ENCODE data around the gene CA11.
A peak's percentile ranks its signal among the peaks of the same experiment; 100 is the strongest.

The CA11 gene

GRCh38 chr19:48676887-48677286 is 30.9 kb upstream of the CA11 start:
- Histone ChIP-seq H3K36me3 (ENCODE audit: insufficient read depth, low read length) (no peaks in the 10 kb centered on the region), H3K4me3 (ENCODE audit: low read depth, low read length, poor library complexity, severe bottlenecking) (no peak overlapping the region), H3K9me3 (ENCODE audit: low read length) (no peaks in the 10 kb centered on the region), H4K20me1 (ENCODE audit: insufficient read depth, low read length) (no peaks in the 10 kb centered on the region), H2AFZ (ENCODE audit: low read length) (no peak overlapping the region), H3K9ac (ENCODE audit: low read length) (no peak overlapping the region), H3K9me2 (ENCODE audit: low read depth, low read length) (no peaks in the 10 kb centered on the region), H3K79me2 (ENCODE audit: insufficient read depth, low read length) (no peaks in the 10 kb centered on the region), H3K4me2 (ENCODE audit: low read length) (no peak overlapping the region), H3K27ac (ENCODE audit: low read depth, low read length, poor library complexity, severe bottlenecking) (no peak overlapping the region), H3F3A (ENCODE audit: insufficient read depth, low read length) (no peaks in the 10 kb centered on the region), H3K4me1 (ENCODE audit: insufficient read depth, low read length, severe bottlenecking) (peaks cover 6% of the 10 kb centered on the region), H3K27me3 (ENCODE audit: insufficient read depth, low read length) (0 out of 2 replicates have a peak, but pooled peaks cover 5% of the 10 kb centered on the region)
- TF ChIP-seq EZH2 (IDR thresholded peaks at IDR 0.05; ENCODE audit: borderline replicate concordance, low read length) (no peak), CTCF (IDR thresholded peaks at IDR 0.05; ENCODE audit: low read length) (no peak)

- Histone ChIP-seq H3K27me3 (ENCODE audit: insufficient read depth, low read length) (0 out of 2 replicates have a peak, but pooled peaks cover 5% of the 10 kb centered on the region), H3K4me2 (ENCODE audit: low read length) (no peak overlapping the region), H3K9me3 (ENCODE audit: low read length) (no peaks in the 10 kb centered on the region), H3K9me2 (ENCODE audit: low read depth, low read length) (no peaks in the 10 kb centered on the region), H3K79me2 (ENCODE audit: insufficient read depth, low read length) (no peaks in the 10 kb centered on the region), H3K27ac (ENCODE audit: low read depth, low read length, poor library complexity, severe bottlenecking) (no peak overlapping the region), H3K9ac (ENCODE audit: low read length) (no peak overlapping the region), H3K4me1 (ENCODE audit: insufficient read depth, low read length, severe bottlenecking) (peaks cover 6% of the 10 kb centered on the region), H3K36me3 (ENCODE audit: insufficient read depth, low read length) (no peaks in the 10 kb centered on the region), H4K20me1 (ENCODE audit: insufficient read depth, low read length) (no peaks in the 10 kb centered on the region), H3K4me3 (ENCODE audit: low read depth, low read length, poor library complexity, severe bottlenecking) (no peak overlapping the region), H2AFZ (ENCODE audit: low read length) (no peak overlapping the region), H3F3A (ENCODE audit: insufficient read depth, low read length) (no peaks in the 10 kb centered on the region)
- TF ChIP-seq CTCF (IDR thresholded peaks at IDR 0.05; ENCODE audit: low read length) = no peak
- no peak for TF ChIP-seq EZH2 (IDR thresholded peaks at IDR 0.05; ENCODE audit: borderline replicate concordance, low read length)
These were observed 30.5 kb upstream of the CA11 start for GRCh38 chr19:48676487-48676886.

GRCh38 chr19:48674921-48675824 is 29.2 kb upstream of the CA11 start:
- H3K4me3 ChIP-seq (ENCODE audit: low read depth, low read length, poor library complexity, severe bottlenecking) = no peak overlapping the region
- no peak overlapping the region for H2AFZ ChIP-seq (ENCODE audit: low read length)
- no peak overlapping the region for H3K27ac ChIP-seq (ENCODE audit: low read depth, low read length, poor library complexity, severe bottlenecking)
- H3K4me1 ChIP-seq (ENCODE audit: insufficient read depth, low read length, severe bottlenecking) = peaks cover 6% of the 10 kb centered on the region
- H3K9me3 ChIP-seq (ENCODE audit: low read length) = no peaks in the 10 kb centered on the region
- H3K36me3 ChIP-seq (ENCODE audit: insufficient read depth, low read length) = no peaks in the 10 kb centered on the region
- no peaks in the 10 kb centered on the region for H3F3A ChIP-seq (ENCODE audit: insufficient read depth, low read length)
- H3K9me2 ChIP-seq (ENCODE audit: low read depth, low read length) = no peaks in the 10 kb centered on the region
- 0 out of 2 replicates have a peak, but pooled peaks cover 5% of the 10 kb centered on the region for H3K27me3 ChIP-seq (ENCODE audit: insufficient read depth, low read length)
- H3K79me2 ChIP-seq (ENCODE audit: insufficient read depth, low read length) = no peaks in the 10 kb centered on the region
- no peaks in the 10 kb centered on the region for H4K20me1 ChIP-seq (ENCODE audit: insufficient read depth, low read length)
- TF ChIP-seq EZH2 (IDR thresholded peaks at IDR 0.05; ENCODE audit: borderline replicate concordance, low read length) (no peak), CTCF (IDR thresholded peaks at IDR 0.05; ENCODE audit: low read length) (peak; percentile 83)
- H3K4me2 ChIP-seq (ENCODE audit: low read length) = no peak overlapping the region
- no peak overlapping the region for H3K9ac ChIP-seq (ENCODE audit: low read length)

Data from OCI-LY1 (cell line).